Endothelial cell of umbilical vein (primary cell): Measurements from ENCODE around the gene SDC3. TPM values are rescaled to one million over a fixed set of nuclear protein-coding genes. Genes with fewer than 3 reads are reported as not detected.

ENCODE experiments used
- BruUV-seq: library from RNA; stranded (reverse); fragments of 400-500 nt; replicated peaks from 2 replicates; lab custom pipeline; 2021; lab: Mats Ljungman, UMichigan
- CTCF ChIA-PET: fragments of 300-600, 350-600 bp; sonication (Branson Sonifier 250); formaldehyde crosslinking; loops from one replicate; lab custom pipeline; 2021; ENCODE audit warnings: antibody characterized with exemption, inconsistent platforms; lab: Charles Lee
- POLR2A ChIA-PET: fragments of 300-600, 350-600 bp; sonication (Branson Sonifier 250); formaldehyde crosslinking; loops from one replicate; lab custom pipeline; 2021; ENCODE audit warnings: antibody characterized with exemption, inconsistent platforms; lab: Charles Lee
- DNase-seq: peaks from one replicate; pipeline ENCODE4 v3.0.0-alpha.2; 2011; ENCODE audit warnings: low read depth, low spot score
- FAIRE-seq: peaks from 2 replicates; lab custom pipeline; 2011; peaks lifted over from hg19 to GRCh38; lab: Jason Lieb, UNC
- H2AFZ ChIP-seq: 2 replicates; pipeline ENCODE4 v1.6.0; 2012; ENCODE audit warnings: low read depth, low read length, control low read depth, inconsistent platforms
- H3K27ac ChIP-seq: 2 replicates; pipeline ENCODE4 v1.5.1; 2011; ENCODE audit warnings: low read depth, mild to moderate bottlenecking, control low read depth, low read length, moderate library complexity; ENCODE audit not compliant: insufficient read depth
- H3K27me3 ChIP-seq, 2 experiments: 2 replicates each; pipeline versions ENCODE4 v1.6.0 to v1.6.1; 2011; ENCODE audit warnings: low read length in 2 of 2, mixed read lengths in 1 of 2; ENCODE audit not compliant: control insufficient read depth in 2 of 2, insufficient read depth in 2 of 2
- H3K36me3 ChIP-seq, 2 experiments: 2 replicates in 1 of 2; 3 replicates in 1 of 2; pipeline ENCODE4 v1.5.1; 2011; ENCODE audit warnings: low read length in 2 of 2, mild to moderate bottlenecking in 1 of 2, moderate library complexity in 1 of 2; ENCODE audit not compliant: control insufficient read depth in 2 of 2, insufficient read depth in 2 of 2; ENCODE audit errors: extremely low read depth in 1 of 2
- H3K4me1 ChIP-seq: 3 replicates; pipeline ENCODE4 v1.5.1; 2011; ENCODE audit warnings: mild to moderate bottlenecking, low read length; ENCODE audit not compliant: control insufficient read depth, insufficient read depth; ENCODE audit errors: extremely low read depth
- H3K4me2 ChIP-seq: 2 replicates; pipeline ENCODE4 v1.6.1; 2011; ENCODE audit warnings: low read length, control low read depth, mixed read lengths; ENCODE audit not compliant: insufficient read depth
- H3K4me3 ChIP-seq, 3 experiments: fragments of 200-600 bp in 1 of 3; sonication (generic), shearing (Covaris generic) in 1 of 3; replicated peaks in 1 of 3; 2 replicates each; pipeline ENCODE4 v1.5.1; 2011 to 2016; ENCODE audit warnings: control low read depth in 3 of 3, low read length in 3 of 3, mild to moderate bottlenecking in 2 of 3, inconsistent platforms in 1 of 3, low read depth in 1 of 3, moderate library complexity in 1 of 3; ENCODE audit not compliant: insufficient read depth in 1 of 3
- H3K79me2 ChIP-seq: 2 replicates; pipeline ENCODE4 v1.6.0; 2012; ENCODE audit warnings: low read length, inconsistent platforms; ENCODE audit not compliant: control insufficient read depth, insufficient read depth
- H3K9ac ChIP-seq: replicated peaks from 2 replicates; pipeline ENCODE3; 2011; ENCODE audit warnings: low read length, control low read depth; ENCODE audit not compliant: insufficient read depth; ENCODE audit errors: extremely low read depth
- H3K9me1 ChIP-seq: replicated peaks from 3 replicates; pipeline ENCODE4 v1.6.0; 2011; ENCODE audit warnings: mild to moderate bottlenecking, low read length; ENCODE audit not compliant: control insufficient read depth, insufficient read depth; ENCODE audit errors: extremely low read depth
- H3K9me3 ChIP-seq: replicated peaks from 2 replicates; pipeline ENCODE4 v1.5.1; 2012; ENCODE audit warnings: low read length, inconsistent platforms; ENCODE audit not compliant: control insufficient read depth, insufficient read depth
- H4K20me1 ChIP-seq: replicated peaks from 2 replicates; pipeline ENCODE3; 2011; ENCODE audit warnings: mild to moderate bottlenecking, low read length; ENCODE audit not compliant: control insufficient read depth, insufficient read depth; ENCODE audit errors: extremely low read depth
- CTCF ChIP-seq, 2 donors: IDR thresholded peaks; 1 replicate in 1 of 2; 2 replicates in 1 of 2; pipeline ENCODE4 v1.5.1; 2011; ENCODE audit warnings: low read length in 2 of 2, mild to moderate bottlenecking in 2 of 2, moderate library complexity in 2 of 2, control low read depth in 1 of 2, inconsistent platforms in 1 of 2, low read depth in 1 of 2; ENCODE audit not compliant: insufficient read depth in 1 of 2; ENCODE audit errors: extremely low read depth in 1 of 2
- EZH2 ChIP-seq: IDR thresholded peaks from 2 replicates; pipeline ENCODE4 v1.6.1; 2012; ENCODE audit warnings: borderline replicate concordance, low read depth, mild to moderate bottlenecking, moderate library complexity, low read length, inconsistent platforms; ENCODE audit not compliant: severe bottlenecking
- FOS ChIP-seq: IDR thresholded peaks from 2 replicates; pipeline ENCODE4 v1.6.1; 2011; ENCODE audit warnings: mild to moderate bottlenecking, low read length, moderate library complexity, borderline replicate concordance; ENCODE audit not compliant: insufficient read depth
- GATA2 ChIP-seq: IDR thresholded peaks from 2 replicates; pipeline ENCODE4 v1.7.0; 2011; ENCODE audit warnings: low read depth, mild to moderate bottlenecking, moderate library complexity, mixed read lengths, low read length; ENCODE audit not compliant: insufficient read length, insufficient read depth
- JUN ChIP-seq: IDR thresholded peaks from 2 replicates; pipeline ENCODE4 v1.6.1; 2011; ENCODE audit warnings: borderline replicate concordance, low read depth; ENCODE audit not compliant: insufficient read length, insufficient read depth
- MYC ChIP-seq: IDR thresholded peaks from one replicate; pipeline ENCODE4 v1.6.1; 2011; ENCODE audit warnings: mild to moderate bottlenecking, low read depth, low read length
- POLR2A ChIP-seq: IDR thresholded peaks from 2 replicates; pipeline ENCODE4 v1.6.1; 2012; ENCODE audit warnings: low read depth, mild to moderate bottlenecking, control low read depth, low read length
- POLR2AphosphoS5 ChIP-seq: IDR thresholded peaks from 2 replicates; pipeline ENCODE4 v1.6.1; 2012; ENCODE audit warnings: low read depth, mild to moderate bottlenecking, control low read depth, low read length, moderate library complexity; ENCODE audit not compliant: insufficient read depth
- dilution Hi-C: fragments of 300-500 bp; cut with MboI; formaldehyde crosslinking; loops from one replicate; pipeline ENCODE4 v1.15.0; 2019; ENCODE audit warnings: low sequenced_read_pairs; ENCODE audit not compliant: extremely low pct_ligation_motif_present
- intact Hi-C: fragments of 100-400 bp; cut with micrococcal nuclease; formaldehyde crosslinking; loops from one replicate; pipeline ENCODE4 v1.10.0; 2022
- polyA plus RNA-seq, 4 experiments: library from polyadenylated mRNA; depleted of rRNA in 3 of 4; stranded (reverse) in 3 of 4; unstranded in 1 of 4; fragments of >200 nt; gene quantifications; 2 replicates each; pipeline versions ENCODE4 v1.2.1 to v1.2.3, GENCODE V29; 2011 to 2012; ENCODE audit warnings: missing spikeins in 1 of 4
- total RNA-seq: library from RNA; stranded (reverse); gene quantifications from 2 replicates; pipeline ENCODE4 v1.2.3, GENCODE V29; 2021
- TF ChIP-seq, protein P1 (sequence below): IDR thresholded peaks from 2 replicates; pipeline ENCODE4 v1.6.1; 2011; ENCODE audit not compliant: insufficient read depth, insufficient read length

The SDC3 gene
- total and polyA plus RNA-seq, 2 donors (not counting 3 experiments of a cell fraction or from before 2014, with no cell fraction given): 7.1 to 25.9 TPM

DNA sequence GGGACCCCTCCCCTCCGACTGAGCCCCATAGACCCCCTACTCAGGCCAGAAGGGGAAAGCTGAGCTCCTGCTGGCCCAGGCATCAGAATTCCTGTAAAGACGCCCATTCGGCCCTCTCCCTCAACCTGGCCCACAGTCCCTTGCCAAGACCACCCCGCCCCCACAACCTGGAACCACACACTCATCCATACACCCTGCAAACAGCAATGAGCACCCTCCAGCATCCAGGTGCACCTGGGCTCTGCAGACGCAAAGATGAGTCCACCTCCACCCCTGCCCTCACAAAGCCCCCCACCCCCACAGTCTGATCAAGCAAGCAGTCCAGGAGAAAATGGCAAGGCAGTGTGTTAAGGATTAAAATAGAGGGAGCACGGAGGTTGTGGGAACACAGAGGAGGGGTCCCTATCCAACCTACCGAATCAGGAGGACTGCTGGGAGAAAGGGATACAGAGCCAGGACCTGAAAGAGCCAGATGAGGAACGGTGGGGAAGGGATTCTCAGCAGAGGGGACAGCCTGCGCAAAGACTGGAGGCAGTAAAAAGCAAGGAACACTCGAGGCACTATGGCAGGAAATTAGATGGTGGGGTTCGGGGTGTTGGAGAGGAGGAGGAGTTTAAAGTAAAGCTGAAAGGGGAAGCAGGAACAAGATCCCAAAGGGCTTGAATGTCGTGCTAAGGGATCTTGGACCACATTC, 83.7 kb downstream of the SDC3 start:
- no peaks in the 10 kb centered on the region for H3K79me2 ChIP-seq
- intact Hi-C loops: loop anchor here (1.0 kb wide), 3 partner anchors 8 to 16 kb away; no protein-coding TSS in a partner anchor
- ChIA-PET CTCF (interaction anchor here (1.0 to 4.3 kb wide), 11 partner anchors 9 to 82 kb away, joined by 3 to 47 read pairs (median 5); no protein-coding TSS in a partner anchor), POLR2A (interaction anchor here (1.7 to 2.8 kb wide), 2 partner anchors 16 to 22 kb away, joined by 9 to 15 read pairs; no protein-coding TSS in a partner anchor)
- no peaks in the 10 kb centered on the region for H3K9me1 ChIP-seq
- no peaks in the 10 kb centered on the region for H4K20me1 ChIP-seq
- H3K27me3 ChIP-seq: peaks cover 29 to 30% of the 10 kb centered on the region in 2 experiments
- H2AFZ ChIP-seq: no peak overlapping the region
- BruUV-seq: no TSS peak
- DNase-seq: no peak
- no peak overlapping the region for H3K9ac ChIP-seq
- H3K9me3 ChIP-seq: no peaks in the 10 kb centered on the region
- dilution Hi-C loops: loop anchor here (25.0 kb wide), 1 partner anchor 87 kb away; the partner anchor contains the start of gene SDC3
- H3K4me1 ChIP-seq: peaks cover 10% of the 10 kb centered on the region
- H3K36me3 ChIP-seq: no peaks in the 10 kb centered on the region
- no peak for TF ChIP-seq GATA2
- TF ChIP-seq MYC: no peak
- no peak for TF ChIP-seq JUN
- TF ChIP-seq, protein P1, sequence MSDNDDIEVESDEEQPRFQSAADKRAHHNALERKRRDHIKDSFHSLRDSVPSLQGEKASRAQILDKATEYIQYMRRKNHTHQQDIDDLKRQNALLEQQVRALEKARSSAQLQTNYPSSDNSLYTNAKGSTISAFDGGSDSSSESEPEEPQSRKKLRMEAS: no peak
- no peak for TF ChIP-seq FOS
- TF ChIP-seq CTCF (IDR thresholded peaks at IDR 0.05; ENCODE audit: extremely low read depth in 1 of 2, insufficient read depth in 1 of 2, low read depth in 1 of 2, low read length in 2 of 2): no peak
- no peak for TF ChIP-seq POLR2AphosphoS5
- no peak for TF ChIP-seq EZH2
- TF ChIP-seq POLR2A: no peak
- peak overlapping the region; percentile 39 for H3K4me2 ChIP-seq
- FAIRE-seq: no peak
- H3K27ac ChIP-seq: no peak overlapping the region
- H3K4me3 ChIP-seq: no peak overlapping the region
